HEK293T (cell line): ENCODE results near the gene XPR1.

ENCODE experiments used
- BHLHE40 ChIP-seq: fragments of 450-650 bp; IDR thresholded peaks from 2 replicates; pipeline ENCODE4 v1.6.1; 2016; ENCODE audit warnings: mild to moderate bottlenecking, moderate library complexity, borderline replicate concordance
- ELF4 ChIP-seq: fragments of 450-650 bp; IDR thresholded peaks from 2 replicates; pipeline ENCODE4 v1.6.1; 2017; ENCODE audit warnings: antibody characterized with exemption
- FOXK2 ChIP-seq: fragments of 450-650 bp; IDR thresholded peaks from 2 replicates; pipeline ENCODE4 v1.6.1; 2016; ENCODE audit warnings: mild to moderate bottlenecking
- FOXM1 ChIP-seq: fragments of 450-650 bp; IDR thresholded peaks from 2 replicates; pipeline ENCODE4 v1.6.1; 2017; ENCODE audit warnings: mild to moderate bottlenecking, borderline replicate concordance
- NFRKB ChIP-seq: fragments of 450-650 bp; IDR thresholded peaks from 2 replicates; pipeline ENCODE4 v1.6.1; 2016; ENCODE audit warnings: mild to moderate bottlenecking, moderate library complexity
- SUZ12 ChIP-seq: fragments of 450-650 bp; IDR thresholded peaks from 2 replicates; pipeline ENCODE4 v1.6.1; 2016; ENCODE audit warnings: mild to moderate bottlenecking
- TARDBP ChIP-seq: fragments of 450-650 bp; IDR thresholded peaks from 2 replicates; pipeline ENCODE4 v1.6.1; 2016

DNA sequence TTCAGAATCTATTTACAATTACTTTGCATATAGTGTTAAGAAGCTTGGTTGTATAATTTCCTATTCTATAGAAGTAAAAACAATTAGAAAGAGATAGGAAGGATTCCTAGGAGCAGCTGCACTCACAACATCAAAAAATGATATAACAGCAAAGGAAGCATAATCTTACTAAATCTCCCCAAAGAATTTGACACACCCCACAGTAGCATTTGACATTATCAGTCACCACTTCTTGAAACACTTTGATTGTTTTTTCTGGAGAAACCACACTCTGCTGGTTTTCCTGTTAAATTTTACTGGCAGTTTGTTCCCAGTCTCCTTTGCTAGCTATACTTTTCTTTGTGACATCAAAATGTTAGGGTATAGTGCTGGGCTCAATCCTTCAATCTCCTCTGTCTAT, 180.1 kb downstream of the XPR1 start:
- TF ChIP-seq SUZ12 (no peak), ELF4 (no peak), BHLHE40 (no peak), FOXK2 (no peak), NFRKB (no peak), FOXM1 (no peak), TARDBP (no peak)
